HepG2 (cell line): ENCODE measurements around the gene SLC39A2. TPM values are rescaled to one million over a fixed set of nuclear protein-coding genes. Genes with fewer than 3 reads are reported as not detected.

ENCODE experiments used
- AGO1 ChIP-seq: fragments of 200-400 bp; formaldehyde crosslinking; IDR thresholded peaks from 2 replicates; pipeline ENCODE4 v1.6.1; 2017; ENCODE audit warnings: mild to moderate bottlenecking, low read depth, low read length, moderate library complexity; ENCODE audit not compliant: poor library complexity, severe bottlenecking
- AHDC1 ChIP-seq: sonication (generic); formaldehyde crosslinking; IDR thresholded peaks from 2 replicates; pipeline ENCODE4 v1.5.1; 2020; ENCODE audit warnings: mild to moderate bottlenecking, missing genetic modification reagents, borderline replicate concordance
- ATAD3A ChIP-seq: sonication (generic); formaldehyde crosslinking; IDR thresholded peaks from 2 replicates; pipeline ENCODE4 v1.4.0; 2020; ENCODE audit warnings: missing genetic modification reagents
- ATF7 ChIP-seq, 2 experiments: fragments of 450-650 bp in 1 of 2; sonication (generic) in 1 of 2; formaldehyde crosslinking in 1 of 2; IDR thresholded peaks; 2 replicates each; pipeline versions ENCODE4 v1.4.0 to v1.6.1; 2016 to 2020; ENCODE audit warnings: antibody characterized with exemption in 1 of 2, mild to moderate bottlenecking in 1 of 2, missing genetic modification reagents in 1 of 2
- NBN ChIP-seq: fragments of 450-650 bp; conservative IDR thresholded peaks from 2 replicates; pipeline ENCODE4 v1.6.1; 2017
- PHB2 ChIP-seq: fragments of 450-650 bp; IDR thresholded peaks from 2 replicates; pipeline ENCODE4 v1.6.1; 2018; ENCODE audit not compliant: partially characterized antibody
- POLR2AphosphoS5 ChIP-seq: IDR thresholded peaks from 2 replicates; pipeline ENCODE4 v1.6.1; 2012; ENCODE audit warnings: low read depth, low read length
- SAFB2 ChIP-seq: sonication (generic); formaldehyde crosslinking; IDR thresholded peaks from 2 replicates; pipeline ENCODE4 v1.5.1; 2020; ENCODE audit warnings: missing genetic modification reagents, low read depth, mild to moderate bottlenecking, borderline replicate concordance
- SMAD3 ChIP-seq: sonication (generic); formaldehyde crosslinking; IDR thresholded peaks from 2 replicates; pipeline ENCODE4 v1.4.0; 2020; ENCODE audit warnings: missing genetic modification reagents
- SP140L ChIP-seq: sonication (generic); formaldehyde crosslinking; IDR thresholded peaks from 2 replicates; pipeline ENCODE4 v1.4.0; 2020; ENCODE audit warnings: missing genetic modification reagents, borderline replicate concordance
- ZBTB20 ChIP-seq: sonication (generic); formaldehyde crosslinking; IDR thresholded peaks from 2 replicates; pipeline ENCODE4 v1.8.1; 2023; ENCODE audit warnings: missing genetic modification reagents, low read depth, mild to moderate bottlenecking, borderline replicate concordance
- ZBTB3 ChIP-seq: sonication (generic); formaldehyde crosslinking; IDR thresholded peaks from 2 replicates; pipeline ENCODE4 v1.4.0; 2020; ENCODE audit warnings: low read depth, mild to moderate bottlenecking, moderate library complexity, missing genetic modification reagents, borderline replicate concordance
- ZNF124 ChIP-seq: sonication (generic); formaldehyde crosslinking; IDR thresholded peaks from 2 replicates; pipeline ENCODE4 v1.4.0; 2020; ENCODE audit warnings: missing genetic modification reagents
- ZNF282 ChIP-seq: fragments of 450-650 bp; IDR thresholded peaks from 2 replicates; pipeline ENCODE4 v1.6.1; 2018; ENCODE audit not compliant: partially characterized antibody
- ZNF382 ChIP-seq: sonication (generic); formaldehyde crosslinking; IDR thresholded peaks from 2 replicates; pipeline ENCODE4 v1.5.0; 2020; ENCODE audit warnings: missing genetic modification reagents, mild to moderate bottlenecking, borderline replicate concordance
- ZNF597 ChIP-seq: sonication (generic); formaldehyde crosslinking; IDR thresholded peaks from 2 replicates; pipeline ENCODE4 v1.5.0; 2020; ENCODE audit warnings: missing genetic modification reagents
- ZNF704 ChIP-seq: sonication (generic); formaldehyde crosslinking; IDR thresholded peaks from 2 replicates; pipeline ENCODE4 v1.8.1; 2023; ENCODE audit warnings: mild to moderate bottlenecking, inconsistent platforms, moderate library complexity, missing genetic modification reagents, borderline replicate concordance
- ZNF709 ChIP-seq: sonication (generic); formaldehyde crosslinking; IDR thresholded peaks from 2 replicates; pipeline ENCODE4 v1.5.0; 2020; ENCODE audit warnings: mild to moderate bottlenecking, missing genetic modification reagents
- polyA plus RNA-seq, 8 experiments: library from polyadenylated mRNA; depleted of rRNA in 3 of 8; stranded (reverse) in 7 of 8; unstranded in 1 of 8; fragments of >200 nt; fragmentation: Illumina TruSeq in 4 of 8; extraction: Trizol in 4 of 8; gene quantifications; 2 replicates each; pipeline versions ENCODE4 v1.2.1 to v1.2.3, GENCODE V29; 2011 to 2016; ENCODE audit warnings: low read depth in 4 of 8, missing spikeins in 1 of 8, mixed read lengths in 1 of 8; ENCODE audit not compliant: insufficient read depth in 1 of 8
- total RNA-seq, 5 experiments: library from RNA; depleted of rRNA; stranded (reverse); fragments of >200 nt; fragmentation: Illumina TruSeq; extraction: Trizol; gene quantifications; 2 replicates each; pipeline ENCODE4 v1.2.3, GENCODE V29; 2016; ENCODE audit warnings: low read depth in 1 of 5
- TF ChIP-seq, protein P1 (sequence below): sonication (generic); formaldehyde crosslinking; IDR thresholded peaks from 2 replicates; pipeline ENCODE4 v1.4.0; 2020; ENCODE audit warnings: missing genetic modification reagents

The SLC39A2 gene
- total and polyA plus RNA-seq, 2 of the 13 experiments (the other 11 are each of a cell fraction or from before 2014, with no cell fraction given): 0.08 to 0.11 TPM

GRCh38 chr14:21024585-21025370 lies 25.7 kb downstream of the SLC39A2 start, which contains the start of gene NDRG2 (continued):
- TF ChIP-seq AHDC1: no peak
- TF ChIP-seq POLR2AphosphoS5: peak; percentile 73
- TF ChIP-seq ZNF382: no peak
- 0 out of 2 replicates have a peak, but pooled peaks have one; percentile 24 for TF ChIP-seq ZBTB20
- TF ChIP-seq, protein P1, sequence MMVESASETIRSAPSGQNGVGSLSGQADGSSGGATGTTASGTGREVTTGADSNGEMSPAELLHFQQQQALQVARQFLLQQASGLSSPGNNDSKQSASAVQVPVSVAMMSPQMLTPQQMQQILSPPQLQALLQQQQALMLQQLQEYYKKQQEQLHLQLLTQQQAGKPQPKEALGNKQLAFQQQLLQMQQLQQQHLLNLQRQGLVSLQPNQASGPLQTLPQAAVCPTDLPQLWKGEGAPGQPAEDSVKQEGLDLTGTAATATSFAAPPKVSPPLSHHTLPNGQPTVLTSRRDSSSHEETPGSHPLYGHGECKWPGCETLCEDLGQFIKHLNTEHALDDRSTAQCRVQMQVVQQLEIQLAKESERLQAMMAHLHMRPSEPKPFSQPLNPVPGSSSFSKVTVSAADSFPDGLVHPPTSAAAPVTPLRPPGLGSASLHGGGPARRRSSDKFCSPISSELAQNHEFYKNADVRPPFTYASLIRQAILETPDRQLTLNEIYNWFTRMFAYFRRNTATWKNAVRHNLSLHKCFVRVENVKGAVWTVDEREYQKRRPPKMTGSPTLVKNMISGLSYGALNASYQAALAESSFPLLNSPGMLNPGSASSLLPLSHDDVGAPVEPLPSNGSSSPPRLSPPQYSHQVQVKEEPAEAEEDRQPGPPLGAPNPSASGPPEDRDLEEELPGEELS (CRISPR knock-in tag): no peak
- no peak for TF ChIP-seq ZBTB3 (CRISPR knock-in tag)
- TF ChIP-seq ZNF124 (CRISPR knock-in tag): 0 out of 2 replicates have a peak, but pooled peaks have one; percentile 32
- TF ChIP-seq ZNF282: no peak
- TF ChIP-seq AGO1: no peak
- TF ChIP-seq NBN: no peak
- no peak for TF ChIP-seq ATF7 (IDR thresholded peaks at IDR 0.05)
- TF ChIP-seq ATF7 (CRISPR knock-in tag; IDR thresholded peaks at IDR 0.05): no peak
- TF ChIP-seq ZNF709 (CRISPR knock-in tag): 0 out of 2 replicates have a peak, but pooled peaks have one; percentile 12
- TF ChIP-seq SP140L: no peak
- peak; percentile 93 for TF ChIP-seq SAFB2 (CRISPR knock-in tag)
- TF ChIP-seq PHB2: no peak
- TF ChIP-seq ATAD3A (CRISPR knock-in tag): no peak
- 0 out of 2 replicates have a peak, but pooled peaks have one; percentile 67 for TF ChIP-seq ZNF704 (CRISPR knock-in tag)
- no peak for TF ChIP-seq SMAD3 (CRISPR knock-in tag)
- no peak for TF ChIP-seq ZNF597
